ENCODE results near the gene PRAC2.

DNA sequence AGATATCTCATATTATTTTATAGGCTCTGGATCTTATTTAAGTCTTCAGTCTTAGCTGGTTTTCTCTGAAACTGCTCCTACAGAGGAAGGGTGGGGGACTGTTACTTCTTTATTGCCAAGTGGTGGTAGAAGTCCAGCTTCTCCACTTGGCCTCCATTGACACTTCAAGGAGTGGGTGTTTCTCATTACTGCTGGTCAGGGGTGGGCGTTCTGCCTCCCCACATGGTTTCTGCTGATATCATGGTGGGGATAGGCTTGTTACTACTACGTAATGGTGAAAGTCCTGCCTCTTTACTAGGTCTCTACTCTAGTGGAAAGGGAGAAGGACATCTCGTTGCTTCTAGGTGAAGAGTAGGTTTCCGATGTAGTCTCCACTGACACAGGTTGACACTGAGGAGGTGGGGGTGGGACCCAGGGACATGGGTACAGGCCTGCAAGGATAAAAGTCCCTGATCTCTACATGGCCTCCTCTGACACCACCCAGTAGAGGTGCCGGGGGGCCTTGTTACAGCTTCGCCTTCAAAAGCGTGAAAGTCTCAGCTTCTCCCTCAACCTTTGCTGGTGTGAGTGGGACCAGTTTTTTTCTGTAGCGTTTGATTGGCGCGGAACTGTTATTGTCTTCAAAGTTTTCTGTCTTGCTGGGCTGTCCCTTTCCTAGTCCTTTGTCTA lies 21.0 kb upstream of the PRAC2 start:
- TF ChIP-seq, protein P1, sequence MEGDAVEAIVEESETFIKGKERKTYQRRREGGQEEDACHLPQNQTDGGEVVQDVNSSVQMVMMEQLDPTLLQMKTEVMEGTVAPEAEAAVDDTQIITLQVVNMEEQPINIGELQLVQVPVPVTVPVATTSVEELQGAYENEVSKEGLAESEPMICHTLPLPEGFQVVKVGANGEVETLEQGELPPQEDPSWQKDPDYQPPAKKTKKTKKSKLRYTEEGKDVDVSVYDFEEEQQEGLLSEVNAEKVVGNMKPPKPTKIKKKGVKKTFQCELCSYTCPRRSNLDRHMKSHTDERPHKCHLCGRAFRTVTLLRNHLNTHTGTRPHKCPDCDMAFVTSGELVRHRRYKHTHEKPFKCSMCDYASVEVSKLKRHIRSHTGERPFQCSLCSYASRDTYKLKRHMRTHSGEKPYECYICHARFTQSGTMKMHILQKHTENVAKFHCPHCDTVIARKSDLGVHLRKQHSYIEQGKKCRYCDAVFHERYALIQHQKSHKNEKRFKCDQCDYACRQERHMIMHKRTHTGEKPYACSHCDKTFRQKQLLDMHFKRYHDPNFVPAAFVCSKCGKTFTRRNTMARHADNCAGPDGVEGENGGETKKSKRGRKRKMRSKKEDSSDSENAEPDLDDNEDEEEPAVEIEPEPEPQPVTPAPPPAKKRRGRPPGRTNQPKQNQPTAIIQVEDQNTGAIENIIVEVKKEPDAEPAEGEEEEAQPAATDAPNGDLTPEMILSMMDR (IDR thresholded peaks at IDR 0.05; ENCODE audit: low read depth, low read length): no peak
- no peak for TF ChIP-seq POLR2A (IDR thresholded peaks at IDR 0.05; ENCODE audit: extremely low read depth, insufficient read length)
- no peak for TF ChIP-seq MYC (IDR thresholded peaks at IDR 0.05; ENCODE audit: low read depth, low read length)
- TF ChIP-seq, protein P2, sequence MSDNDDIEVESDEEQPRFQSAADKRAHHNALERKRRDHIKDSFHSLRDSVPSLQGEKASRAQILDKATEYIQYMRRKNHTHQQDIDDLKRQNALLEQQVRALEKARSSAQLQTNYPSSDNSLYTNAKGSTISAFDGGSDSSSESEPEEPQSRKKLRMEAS (IDR thresholded peaks at IDR 0.05; ENCODE audit: low read depth, low read length): no peak
